H9 (cell line): ENCODE measurements around the gene TRPC4AP. TPM values are rescaled to one million over a fixed set of nuclear protein-coding genes. Genes with fewer than 3 reads are reported as not detected.

Source experiments
- DNase-seq: peaks from one replicate; pipeline ENCODE4 v3.0.0-alpha.2; 2017
- H2AFZ ChIP-seq: one replicate; pipeline ENCODE4 v1.6.1; 2013; ENCODE audit warnings: mild to moderate bottlenecking, low read length, control low read depth, moderate library complexity
- H2AK5ac ChIP-seq: 2 replicates; pipeline ENCODE4 v1.6.1; 2013; ENCODE audit warnings: low read length, control low read depth, mixed read lengths; ENCODE audit not compliant: insufficient read length
- H2BK120ac ChIP-seq: one replicate; pipeline ENCODE4 v1.6.1; 2013; ENCODE audit warnings: low read depth, mild to moderate bottlenecking, low read length, control low read depth, inconsistent platforms; ENCODE audit not compliant: poor library complexity, severe bottlenecking
- H2BK12ac ChIP-seq: 2 replicates; pipeline ENCODE4 v1.6.1; 2013; ENCODE audit warnings: low read length, control low read depth, mixed read lengths, low read depth; ENCODE audit not compliant: insufficient read length
- H2BK15ac ChIP-seq: 2 replicates; pipeline ENCODE4 v1.6.1; 2013; ENCODE audit warnings: low read depth, low read length, control low read depth
- H2BK20ac ChIP-seq: one replicate; pipeline ENCODE4 v1.6.1; 2013; ENCODE audit warnings: low read depth, mild to moderate bottlenecking, low read length, control low read depth, inconsistent platforms; ENCODE audit not compliant: poor library complexity, severe bottlenecking
- H2BK5ac ChIP-seq: 2 replicates; pipeline ENCODE4 v1.6.1; 2013; ENCODE audit warnings: low read length, control low read depth, mixed read lengths; ENCODE audit not compliant: insufficient read length
- H3K14ac ChIP-seq: 2 replicates; pipeline ENCODE4 v1.6.1; 2013; ENCODE audit warnings: low read length, control low read depth; ENCODE audit not compliant: insufficient read depth
- H3K18ac ChIP-seq: 2 replicates; pipeline ENCODE4 v1.6.1; 2013; ENCODE audit warnings: low read depth, mild to moderate bottlenecking, mixed read lengths, low read length, control low read depth; ENCODE audit not compliant: insufficient read length
- H3K23ac ChIP-seq: 2 replicates; pipeline ENCODE4 v1.6.1; 2013; ENCODE audit warnings: low read length, control low read depth, mixed read lengths, low read depth; ENCODE audit not compliant: insufficient read length
- H3K23me2 ChIP-seq: 2 replicates; pipeline ENCODE4 v1.6.1; 2013; ENCODE audit warnings: low read depth, mild to moderate bottlenecking, mixed read lengths, low read length, control low read depth; ENCODE audit not compliant: insufficient read length, poor library complexity, severe bottlenecking
- H3K27ac ChIP-seq: 2 replicates; pipeline ENCODE4 v1.5.1; 2013; ENCODE audit warnings: low read length, control low read depth, mixed read lengths, low read depth; ENCODE audit not compliant: insufficient read length
- H3K27me3 ChIP-seq: 2 replicates; pipeline ENCODE4 v1.6.1; 2013; ENCODE audit warnings: low read length, control low read depth, inconsistent platforms; ENCODE audit not compliant: insufficient read depth
- H3K4ac ChIP-seq: 2 replicates; pipeline ENCODE4 v1.6.1; 2013; ENCODE audit warnings: low read depth, mild to moderate bottlenecking, control low read depth, inconsistent platforms, low read length, moderate library complexity
- H3K4me1 ChIP-seq: 2 replicates; pipeline ENCODE4 v1.6.1; 2013; ENCODE audit warnings: low read length, control low read depth, inconsistent platforms; ENCODE audit not compliant: insufficient read depth
- H3K4me2 ChIP-seq: 2 replicates; pipeline ENCODE4 v1.6.1; 2013; ENCODE audit warnings: low read length, control low read depth, mixed read lengths; ENCODE audit not compliant: insufficient read length, insufficient read depth
- H3K56ac ChIP-seq: 2 replicates; pipeline ENCODE4 v1.6.1; 2013; ENCODE audit warnings: low read depth, mild to moderate bottlenecking, mixed read lengths, low read length, control low read depth; ENCODE audit not compliant: insufficient read length
- H3K79me1 ChIP-seq: 2 replicates; pipeline ENCODE4 v1.6.1; 2013; ENCODE audit warnings: low read depth, mild to moderate bottlenecking, moderate library complexity, low read length, control low read depth, inconsistent platforms; ENCODE audit not compliant: insufficient read depth, poor library complexity, severe bottlenecking
- H3K79me2 ChIP-seq: 2 replicates; pipeline ENCODE4 v1.6.1; 2013; ENCODE audit warnings: low read length, control low read depth, inconsistent platforms; ENCODE audit not compliant: insufficient read depth
- H3K9ac ChIP-seq: 2 replicates; pipeline ENCODE4 v1.6.1; 2013; ENCODE audit warnings: low read length, control low read depth, mixed read lengths; ENCODE audit not compliant: insufficient read length; ENCODE audit errors: extremely low read depth
- H3K9me3 ChIP-seq: one replicate; pipeline ENCODE4 v1.6.1; 2013; ENCODE audit warnings: low read depth, low read length, inconsistent platforms; ENCODE audit not compliant: control insufficient read depth
- H3T11ph ChIP-seq: one replicate; pipeline ENCODE4 v1.6.1; 2013; ENCODE audit warnings: mild to moderate bottlenecking, low read length, control low read depth, inconsistent platforms
- H4K20me1 ChIP-seq: one replicate; pipeline ENCODE4 v1.6.1; 2013; ENCODE audit not compliant: control insufficient read depth, insufficient read length, insufficient read depth
- H4K5ac ChIP-seq: 2 replicates; pipeline ENCODE4 v1.6.1; 2013; ENCODE audit warnings: low read depth, mild to moderate bottlenecking, mixed read lengths, low read length, control low read depth; ENCODE audit not compliant: insufficient read length
- H4K8ac ChIP-seq: replicated peaks from 2 replicates; pipeline ENCODE4 v1.6.1; 2013; ENCODE audit warnings: low read length, control low read depth, mixed read lengths, low read depth; ENCODE audit not compliant: insufficient read length
- H4K91ac ChIP-seq: 2 replicates; pipeline ENCODE4 v1.6.1; 2013; ENCODE audit warnings: low read depth, mild to moderate bottlenecking, moderate library complexity, mixed read lengths, low read length, control low read depth; ENCODE audit not compliant: insufficient read length
- H3K27ac Mint-ChIP-seq, 3 experiments: 2 replicates in 2 of 3; 3 replicates in 1 of 3; pipeline ENCODE4 v1.8.0; 2020 to 2021; ENCODE audit warnings: mixed read lengths in 3 of 3, mild to moderate bottlenecking in 1 of 3, moderate library complexity in 1 of 3
- H3K27me3 Mint-ChIP-seq: 2 replicates; pipeline ENCODE4 v1.8.0; 2021; ENCODE audit warnings: low read depth, mild to moderate bottlenecking, moderate library complexity, mixed read lengths
- H3K36me3 Mint-ChIP-seq, 3 experiments: 2 replicates in 2 of 3; 3 replicates in 1 of 3; pipeline ENCODE4 v1.8.0; 2020 to 2021; ENCODE audit warnings: low read depth in 3 of 3, mixed read lengths in 3 of 3; ENCODE audit not compliant: insufficient read depth in 1 of 3
- H3K4me1 Mint-ChIP-seq, 2 experiments: 2 replicates each; pipeline ENCODE4 v1.8.0; 2020; ENCODE audit warnings: mixed read lengths in 2 of 2
- H3K4me3 Mint-ChIP-seq, 2 experiments: 2 replicates in 1 of 2; 3 replicates in 1 of 2; pipeline ENCODE4 v1.8.0; 2020 to 2021; ENCODE audit warnings: mild to moderate bottlenecking in 2 of 2, mixed read lengths in 2 of 2, moderate library complexity in 1 of 2
- H3K9me3 Mint-ChIP-seq, 2 experiments: 2 replicates in 1 of 2; 3 replicates in 1 of 2; pipeline ENCODE4 v1.8.0; 2020; ENCODE audit warnings: mild to moderate bottlenecking in 2 of 2, mixed read lengths in 2 of 2, moderate library complexity in 1 of 2
- WGBS: extraction: QIAGEN DNeasy Blood & Tissue Kit; methylation state at CpG from one replicate; pipeline ENCODE4 v1.1.7; 2013; ENCODE audit warnings: missing lambda C conversion rate, low lambda C conversion rate, mixed read lengths; ENCODE audit not compliant: insufficient read length; ENCODE audit errors: extremely low coverage; 5-methylcytosine and 5-hydroxymethylcytosine counted together
- total RNA-seq: library from RNA; stranded (reverse); gene quantifications from 2 replicates; pipeline ENCODE4 v1.2.1, GENCODE V29; 2021
- TF ChIP-seq, protein P1 (sequence below): fragments of 200-600 bp; sonication (generic); conservative IDR thresholded peaks from 3 replicates; pipeline ENCODE4 v1.8.0; 2021; ENCODE audit warnings: antibody characterized with exemption, mild to moderate bottlenecking

TRPC4AP gene
- total RNA-seq, 1 experiment from 2014 or later = 93.9 TPM

DNA sequence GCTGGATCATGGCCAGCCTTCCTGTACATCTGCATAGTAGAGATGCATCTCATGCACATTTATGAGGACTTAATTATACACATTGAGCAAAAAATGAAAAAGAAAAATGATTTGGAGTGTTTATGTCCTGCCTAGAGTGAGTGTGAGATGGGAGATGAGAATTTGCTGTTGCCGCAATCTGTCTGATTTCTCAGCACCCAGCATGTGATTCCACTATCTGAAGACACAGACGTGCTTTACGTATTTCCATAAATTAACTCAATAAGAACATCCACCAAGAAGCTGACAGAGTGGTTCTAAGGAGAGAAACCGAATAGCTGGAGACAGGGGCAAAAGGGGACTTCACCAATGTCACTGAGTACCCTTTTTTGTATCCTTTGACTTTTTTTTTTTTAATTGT, 39.3 kb upstream of the TRPC4AP start:
- H2BK15ac ChIP-seq = no peak overlapping the region
- no peak for DNase-seq
- H2BK120ac ChIP-seq = no peak overlapping the region
- no peak overlapping the region for H2AFZ ChIP-seq
- no peak overlapping the region for H3K9ac ChIP-seq
- no peaks in the 10 kb centered on the region for H3K23me2 ChIP-seq
- H2BK12ac ChIP-seq = no peak overlapping the region
- H3K79me2 ChIP-seq = no peaks in the 10 kb centered on the region
- H3T11ph ChIP-seq = no peak overlapping the region
- H3K27ac ChIP-seq = no peak overlapping the region
- H2BK20ac ChIP-seq = no peak overlapping the region
- WGBS = no CpG with 5 or more reads among the region's 4 CpGs
- H3K36me3 Mint-ChIP-seq = peaks cover 4 to 69% (median 55%) of the 10 kb centered on the region in 3 experiments; a peak in 6 of 7 replicates
- H3K4me3 Mint-ChIP-seq = no peak overlapping the region
- H3K27me3 ChIP-seq = no peaks in the 10 kb centered on the region
- peaks cover 5 to 7% of the 10 kb centered on the region in 2 experiments; a peak in 3 of 4 replicates for H3K4me1 Mint-ChIP-seq
- H2BK5ac ChIP-seq = no peak overlapping the region
- H2AK5ac ChIP-seq = no peak overlapping the region
- no peak overlapping the region for H3K4ac ChIP-seq
- peak overlapping the region in 1 of 3 experiments; percentile 63; a peak in 1 of 7 replicates for H3K27ac Mint-ChIP-seq
- H3K4me2 ChIP-seq = no peak overlapping the region
- H4K91ac ChIP-seq = no peak overlapping the region
- no peak overlapping the region for H3K18ac ChIP-seq
- H4K20me1 ChIP-seq = no peaks in the 10 kb centered on the region
- no peak overlapping the region for H3K56ac ChIP-seq
- H4K5ac ChIP-seq = no peak overlapping the region
- no peaks in the 10 kb centered on the region for H3K79me1 ChIP-seq
- no peaks in the 10 kb centered on the region for H3K27me3 Mint-ChIP-seq
- H3K14ac ChIP-seq = no peak overlapping the region
- H3K9me3 Mint-ChIP-seq = no peaks in the 10 kb centered on the region
- H3K4me1 ChIP-seq = no peaks in the 10 kb centered on the region
- no peak overlapping the region for H4K8ac ChIP-seq
- no peak overlapping the region for H3K23ac ChIP-seq
- TF ChIP-seq, protein P1, sequence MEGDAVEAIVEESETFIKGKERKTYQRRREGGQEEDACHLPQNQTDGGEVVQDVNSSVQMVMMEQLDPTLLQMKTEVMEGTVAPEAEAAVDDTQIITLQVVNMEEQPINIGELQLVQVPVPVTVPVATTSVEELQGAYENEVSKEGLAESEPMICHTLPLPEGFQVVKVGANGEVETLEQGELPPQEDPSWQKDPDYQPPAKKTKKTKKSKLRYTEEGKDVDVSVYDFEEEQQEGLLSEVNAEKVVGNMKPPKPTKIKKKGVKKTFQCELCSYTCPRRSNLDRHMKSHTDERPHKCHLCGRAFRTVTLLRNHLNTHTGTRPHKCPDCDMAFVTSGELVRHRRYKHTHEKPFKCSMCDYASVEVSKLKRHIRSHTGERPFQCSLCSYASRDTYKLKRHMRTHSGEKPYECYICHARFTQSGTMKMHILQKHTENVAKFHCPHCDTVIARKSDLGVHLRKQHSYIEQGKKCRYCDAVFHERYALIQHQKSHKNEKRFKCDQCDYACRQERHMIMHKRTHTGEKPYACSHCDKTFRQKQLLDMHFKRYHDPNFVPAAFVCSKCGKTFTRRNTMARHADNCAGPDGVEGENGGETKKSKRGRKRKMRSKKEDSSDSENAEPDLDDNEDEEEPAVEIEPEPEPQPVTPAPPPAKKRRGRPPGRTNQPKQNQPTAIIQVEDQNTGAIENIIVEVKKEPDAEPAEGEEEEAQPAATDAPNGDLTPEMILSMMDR = no peak
- no peaks in the 10 kb centered on the region for H3K9me3 ChIP-seq
